Measurements from ENCODE around the gene ZNF813. TPM values are rescaled to one million over a fixed set of nuclear protein-coding genes. Genes with fewer than 3 reads are reported as not detected.

The ZNF813 gene
- polyA plus RNA-seq, 1 of the 3 experiments (the other 2 are of a cell fraction) = 0.44 TPM

GRCh38 chr19:53545271-53546065 is 77.9 kb downstream of the ZNF813 start:
- Histone ChIP-seq H3F3A (replicated peaks; ENCODE audit: insufficient read depth) (no peaks in the 10 kb centered on the region), H3K9me3 (no peaks in the 10 kb centered on the region), H3K27ac (ENCODE audit: low read depth in 2 of 2, low read length in 1 of 2) (no peak overlapping the region), H3K4me3 (ENCODE audit: low read depth in 2 of 2, low read length in 1 of 2) (no peak overlapping the region), H3K36me3 (replicated peaks in 1 of 2; ENCODE audit: control insufficient read depth in 1 of 2, insufficient read depth in 2 of 2, low read length in 1 of 2) (peaks cover 0 to 2% of the 10 kb centered on the region in 2 experiments), H3K9me2 (no peaks in the 10 kb centered on the region), H3K9ac (no peak overlapping the region), H2AFZ (ENCODE audit: low read depth) (no peak overlapping the region), H3K27me3 (ENCODE audit: insufficient read depth) (no peaks in the 10 kb centered on the region), H3K4me2 (no peak overlapping the region), H4K20me1 (ENCODE audit: insufficient read depth) (no peaks in the 10 kb centered on the region), H3K79me2 (ENCODE audit: insufficient read depth) (no peaks in the 10 kb centered on the region), H3K4me1 (ENCODE audit: control insufficient read depth in 1 of 2, insufficient read depth in 2 of 2, low read depth in 1 of 2, low read length in 1 of 2) (no peaks in the 10 kb centered on the region)
- 83% methylated on average over 19 of the region's 25 CpGs for WGBS (ENCODE audit: low lambda C conversion rate)
- DNase-seq = no peak
- TF ChIP-seq USF2 (IDR thresholded peaks at IDR 0.05; ENCODE audit: borderline replicate concordance, low read depth, low read length) (no peak), TCF12 (IDR thresholded peaks at IDR 0.05) (no peak), NFIC (IDR thresholded peaks at IDR 0.05; ENCODE audit: borderline replicate concordance) (no peak), NRF1 (IDR thresholded peaks at IDR 0.05; ENCODE audit: low read depth, low read length) (no peak), EZH2phosphoT487 (IDR thresholded peaks at IDR 0.05; ENCODE audit: borderline replicate concordance, low read depth) (no peak), SMC3 (IDR thresholded peaks at IDR 0.05; ENCODE audit: low read depth, low read length) (no peak), GATA2 (CRISPR knock-in tag; IDR thresholded peaks at IDR 0.05) (no peak), MEF2A (IDR thresholded peaks at IDR 0.05; ENCODE audit: borderline replicate concordance, low read depth) (no peak), TEAD4 (IDR thresholded peaks at IDR 0.05; ENCODE audit: borderline replicate concordance, insufficient read depth) (no peak), EP300 (IDR thresholded peaks at IDR 0.05; ENCODE audit: borderline replicate concordance in 1 of 2, low read depth in 1 of 2, low read length in 1 of 2) (no peak)
- CTCF ChIA-PET = no interaction called here
- POLR2A ChIA-PET = no interaction called here

Other genes with a start within 250 kb of the ZNF813 start
- 6.8 and 10.7 TPM in 2 replicates for gene ZNF677, start 212.9 kb upstream of the ZNF813 start, polyA plus RNA-seq (2012; rRNA removed)
- not detected in 2 replicates for gene VN1R2, start 209.4 kb upstream of the ZNF813 start, polyA plus RNA-seq (2012; rRNA removed)
- not detected in 2 replicates for gene VN1R4, start 200.0 kb upstream of the ZNF813 start, polyA plus RNA-seq (2012; rRNA removed)
- 0.77 and 0.94 TPM in 2 replicates for gene ZNF845, start 134.0 kb upstream of the ZNF813 start, polyA plus RNA-seq (2012; rRNA removed)
- 2.5 and 3.9 TPM in 2 replicates for gene ZNF525, start 102.0 kb upstream of the ZNF813 start, polyA plus RNA-seq (2012; rRNA removed)
- gene ZNF765, start 72.6 kb upstream of the ZNF813 start, polyA plus RNA-seq (2012; rRNA removed) = 2.3 and 3.5 TPM in 2 replicates
- gene ZNF761, start 35.7 kb upstream of the ZNF813 start, polyA plus RNA-seq (2012; rRNA removed) = 5.9 and 8.5 TPM in 2 replicates
- 7.2 and 8.9 TPM in 2 replicates for gene ZNF331, start 70.4 kb downstream of the ZNF813 start, polyA plus RNA-seq (2012; rRNA removed)
- gene DPRX, start 164.3 kb downstream of the ZNF813 start, polyA plus RNA-seq (2012; rRNA removed) = not detected in 2 replicates